Measurements from ENCODE around the gene EVL. TPM values are rescaled to one million over a fixed set of nuclear protein-coding genes. Genes with fewer than 3 reads are reported as not detected.

Gene EVL
- total RNA-seq, 1 donor: 16.6 TPM

DNA sequence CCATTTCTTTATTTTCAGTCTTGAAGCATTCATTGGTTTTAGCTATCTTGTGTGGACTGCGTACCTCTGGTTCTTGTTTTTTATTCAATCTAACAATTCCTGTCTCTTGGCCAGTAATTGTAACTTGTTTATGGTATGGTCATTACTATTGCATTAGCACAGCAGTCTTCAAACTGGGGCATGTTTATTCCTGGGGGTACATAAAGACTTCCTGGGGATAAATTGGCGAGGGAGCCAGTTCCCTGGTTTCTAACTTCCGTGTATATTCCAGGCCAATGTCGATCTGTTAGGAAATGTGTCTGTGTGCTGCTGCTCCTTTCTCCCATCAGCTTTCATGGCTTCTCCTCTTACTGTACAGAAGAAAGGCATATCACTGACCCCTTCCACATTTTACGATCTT is 13.7 kb upstream of the EVL start:
- Histone ChIP-seq H3K27me3 (ENCODE audit: insufficient read depth, low read length) (no peaks in the 10 kb centered on the region), H3K9me3 (ENCODE audit: low read depth, low read length) (no peaks in the 10 kb centered on the region), H3K4me1 (ENCODE audit: insufficient read depth, low read length) (peaks cover 19% of the 10 kb centered on the region), H3K4me3 (ENCODE audit: insufficient read depth, low read length) (no peak overlapping the region), H4K20me1 (ENCODE audit: insufficient read depth, low read length) (no peaks in the 10 kb centered on the region), H3K36me3 (ENCODE audit: insufficient read depth, low read length) (no peaks in the 10 kb centered on the region), H2AFZ (ENCODE audit: low read length) (no peak overlapping the region), H3K27ac (ENCODE audit: low read depth, low read length) (no peak overlapping the region), H3K79me2 (ENCODE audit: insufficient read depth, low read length) (peaks cover 8% of the 10 kb centered on the region), H3K4me2 (ENCODE audit: insufficient read depth, low read length) (no peak overlapping the region)
- DNase-seq (ENCODE audit: insufficient read length, low spot score, missing footprints): no peak
- TF ChIP-seq, protein P1, sequence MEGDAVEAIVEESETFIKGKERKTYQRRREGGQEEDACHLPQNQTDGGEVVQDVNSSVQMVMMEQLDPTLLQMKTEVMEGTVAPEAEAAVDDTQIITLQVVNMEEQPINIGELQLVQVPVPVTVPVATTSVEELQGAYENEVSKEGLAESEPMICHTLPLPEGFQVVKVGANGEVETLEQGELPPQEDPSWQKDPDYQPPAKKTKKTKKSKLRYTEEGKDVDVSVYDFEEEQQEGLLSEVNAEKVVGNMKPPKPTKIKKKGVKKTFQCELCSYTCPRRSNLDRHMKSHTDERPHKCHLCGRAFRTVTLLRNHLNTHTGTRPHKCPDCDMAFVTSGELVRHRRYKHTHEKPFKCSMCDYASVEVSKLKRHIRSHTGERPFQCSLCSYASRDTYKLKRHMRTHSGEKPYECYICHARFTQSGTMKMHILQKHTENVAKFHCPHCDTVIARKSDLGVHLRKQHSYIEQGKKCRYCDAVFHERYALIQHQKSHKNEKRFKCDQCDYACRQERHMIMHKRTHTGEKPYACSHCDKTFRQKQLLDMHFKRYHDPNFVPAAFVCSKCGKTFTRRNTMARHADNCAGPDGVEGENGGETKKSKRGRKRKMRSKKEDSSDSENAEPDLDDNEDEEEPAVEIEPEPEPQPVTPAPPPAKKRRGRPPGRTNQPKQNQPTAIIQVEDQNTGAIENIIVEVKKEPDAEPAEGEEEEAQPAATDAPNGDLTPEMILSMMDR (IDR thresholded peaks at IDR 0.05; ENCODE audit: extremely low read depth, low read depth, low read length): no peak

DNA sequence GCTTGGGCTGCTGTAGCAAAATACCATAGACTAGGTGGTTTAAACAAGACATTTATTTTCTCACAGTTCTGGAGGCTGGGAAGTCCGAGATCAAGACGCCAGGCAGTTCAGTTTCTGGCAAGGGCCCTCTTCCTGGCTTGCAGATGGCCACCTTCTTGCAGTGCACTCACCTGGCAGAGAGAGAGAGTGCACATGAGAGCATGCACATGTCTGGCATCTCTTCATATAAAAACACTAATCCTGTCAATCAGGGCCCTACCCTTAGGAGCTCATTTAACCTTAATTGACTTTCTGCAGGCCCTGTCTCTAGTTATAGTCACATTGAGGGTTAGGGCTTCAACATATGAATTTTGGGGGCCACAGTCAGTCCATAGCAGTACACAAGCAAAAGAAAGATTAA is 12.4 kb upstream of the EVL start:
- Histone ChIP-seq H2AFZ (ENCODE audit: low read length) (no peak overlapping the region), H3K4me1 (ENCODE audit: insufficient read depth, low read length) (peaks cover 29% of the 10 kb centered on the region), H3K27ac (ENCODE audit: low read depth, low read length) (no peak overlapping the region), H3K4me3 (ENCODE audit: insufficient read depth, low read length) (no peak overlapping the region), H3K9me3 (ENCODE audit: low read depth, low read length) (no peaks in the 10 kb centered on the region), H4K20me1 (ENCODE audit: insufficient read depth, low read length) (no peaks in the 10 kb centered on the region), H3K79me2 (ENCODE audit: insufficient read depth, low read length) (peaks cover 10% of the 10 kb centered on the region), H3K4me2 (ENCODE audit: insufficient read depth, low read length) (no peak overlapping the region), H3K36me3 (ENCODE audit: insufficient read depth, low read length) (no peaks in the 10 kb centered on the region), H3K27me3 (ENCODE audit: insufficient read depth, low read length) (no peaks in the 10 kb centered on the region)
- DNase-seq (ENCODE audit: insufficient read length, low spot score, missing footprints): no peak
- TF ChIP-seq, protein P1 (IDR thresholded peaks at IDR 0.05; ENCODE audit: extremely low read depth, low read depth, low read length): no peak

DNA sequence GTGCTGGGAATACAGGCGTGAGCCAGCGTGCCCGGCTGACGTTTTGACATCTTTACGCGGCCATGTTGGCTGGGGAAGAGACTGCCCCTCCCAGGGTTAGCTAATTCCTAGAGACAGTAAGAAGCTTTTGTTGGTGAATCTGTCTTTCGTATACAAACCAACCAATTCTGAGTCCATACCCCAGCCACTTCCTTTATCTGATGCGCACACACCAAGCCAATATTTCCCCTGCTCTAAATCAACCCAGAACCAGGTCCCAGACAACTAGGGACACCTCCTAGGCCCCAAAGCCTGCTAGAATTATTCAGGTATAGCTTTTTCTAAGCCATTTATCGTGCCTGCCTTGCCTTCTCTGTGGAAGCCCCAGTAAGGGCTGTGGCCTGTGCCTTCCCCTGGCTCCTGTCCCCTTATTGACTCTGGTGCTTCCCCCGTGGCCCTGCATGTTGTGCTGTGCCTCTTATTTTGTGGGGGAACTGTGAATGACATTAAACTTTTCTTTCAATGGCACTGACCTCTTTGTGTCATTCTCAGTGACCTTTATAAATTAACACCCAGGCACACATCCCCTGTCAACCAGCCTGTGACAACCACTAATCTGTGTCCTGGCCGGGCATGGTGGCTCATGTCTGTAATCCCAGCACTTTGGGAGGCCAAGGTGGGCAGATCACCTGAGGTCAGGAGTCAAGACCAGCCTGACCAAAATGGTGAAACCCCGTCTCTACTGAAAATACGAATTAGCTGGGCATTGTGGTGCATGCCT is 10.7 kb upstream of the EVL start:
- H2AFZ ChIP-seq (ENCODE audit: low read length): no peak overlapping the region
- no peak overlapping the region for H3K27ac ChIP-seq (ENCODE audit: low read depth, low read length)
- no peaks in the 10 kb centered on the region for H4K20me1 ChIP-seq (ENCODE audit: insufficient read depth, low read length)
- H3K36me3 ChIP-seq (ENCODE audit: insufficient read depth, low read length): no peaks in the 10 kb centered on the region
- no peak overlapping the region for H3K4me3 ChIP-seq (ENCODE audit: insufficient read depth, low read length)
- H3K4me1 ChIP-seq (ENCODE audit: insufficient read depth, low read length): peaks cover 15% of the 10 kb centered on the region
- no peaks in the 10 kb centered on the region for H3K27me3 ChIP-seq (ENCODE audit: insufficient read depth, low read length)
- no peaks in the 10 kb centered on the region for H3K9me3 ChIP-seq (ENCODE audit: low read depth, low read length)
- peaks cover 13% of the 10 kb centered on the region for H3K79me2 ChIP-seq (ENCODE audit: insufficient read depth, low read length)
- TF ChIP-seq, protein P1 (IDR thresholded peaks at IDR 0.05; ENCODE audit: extremely low read depth, low read depth, low read length): no peak
- no peak for DNase-seq (ENCODE audit: insufficient read length, low spot score, missing footprints)
- H3K4me2 ChIP-seq (ENCODE audit: insufficient read depth, low read length): no peak overlapping the region

DNA sequence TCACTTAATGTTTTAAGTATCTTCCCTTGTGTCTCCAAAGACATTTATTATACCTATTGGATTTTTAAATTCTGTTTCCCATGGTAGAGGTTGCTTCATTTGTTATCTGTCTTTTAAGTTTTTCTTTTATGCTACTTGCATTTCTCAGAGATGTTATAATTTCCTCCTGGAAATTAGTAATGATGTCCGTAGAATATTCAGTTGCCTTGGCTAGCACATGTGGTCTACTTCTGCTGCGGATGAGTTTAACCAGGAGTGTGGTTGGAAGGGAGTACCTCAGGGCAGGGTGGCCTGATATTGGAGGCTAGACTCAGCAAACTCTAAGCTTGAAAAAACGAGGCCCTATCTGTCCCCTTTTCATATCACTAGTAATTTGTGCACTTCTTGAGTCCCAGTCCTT is 8.8 kb upstream of the EVL start:
- H3K79me2 ChIP-seq (ENCODE audit: insufficient read depth, low read length): peaks cover 13% of the 10 kb centered on the region
- no peak overlapping the region for H3K4me2 ChIP-seq (ENCODE audit: insufficient read depth, low read length)
- no peaks in the 10 kb centered on the region for H3K9me3 ChIP-seq (ENCODE audit: low read depth, low read length)
- no peaks in the 10 kb centered on the region for H3K36me3 ChIP-seq (ENCODE audit: insufficient read depth, low read length)
- H3K27me3 ChIP-seq (ENCODE audit: insufficient read depth, low read length): no peaks in the 10 kb centered on the region
- no peak for DNase-seq (ENCODE audit: insufficient read length, low spot score, missing footprints)
- no peak overlapping the region for H3K27ac ChIP-seq (ENCODE audit: low read depth, low read length)
- TF ChIP-seq, protein P1 (IDR thresholded peaks at IDR 0.05; ENCODE audit: extremely low read depth, low read depth, low read length): no peak
- no peak overlapping the region for H2AFZ ChIP-seq (ENCODE audit: low read length)
- no peaks in the 10 kb centered on the region for H4K20me1 ChIP-seq (ENCODE audit: insufficient read depth, low read length)
- H3K4me1 ChIP-seq (ENCODE audit: insufficient read depth, low read length): peaks cover 10% of the 10 kb centered on the region
- H3K4me3 ChIP-seq (ENCODE audit: insufficient read depth, low read length): no peak overlapping the region

Measured in osteoblast (primary cell).